ENCODE measurements around the gene WDCP.

DNA sequence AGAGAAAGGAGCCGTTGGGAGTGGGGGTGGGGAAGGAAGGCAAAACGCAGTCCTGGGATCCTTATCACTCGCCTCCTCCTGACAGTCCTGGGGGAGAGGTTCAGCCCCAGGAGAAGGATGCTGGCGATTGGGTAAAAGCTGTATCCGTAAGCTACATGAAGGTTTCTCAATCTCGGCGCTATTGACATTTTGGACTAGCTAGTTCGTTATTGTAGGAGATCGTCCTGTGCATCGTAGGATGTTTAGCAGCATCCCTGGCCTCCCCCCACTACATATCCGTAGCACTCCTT, 38.0 kb upstream of the WDCP start:
- no peak for TF ChIP-seq POLR2A (IDR thresholded peaks at IDR 0.05; ENCODE audit: extremely low read depth, insufficient read length)
- TF ChIP-seq, protein P1, sequence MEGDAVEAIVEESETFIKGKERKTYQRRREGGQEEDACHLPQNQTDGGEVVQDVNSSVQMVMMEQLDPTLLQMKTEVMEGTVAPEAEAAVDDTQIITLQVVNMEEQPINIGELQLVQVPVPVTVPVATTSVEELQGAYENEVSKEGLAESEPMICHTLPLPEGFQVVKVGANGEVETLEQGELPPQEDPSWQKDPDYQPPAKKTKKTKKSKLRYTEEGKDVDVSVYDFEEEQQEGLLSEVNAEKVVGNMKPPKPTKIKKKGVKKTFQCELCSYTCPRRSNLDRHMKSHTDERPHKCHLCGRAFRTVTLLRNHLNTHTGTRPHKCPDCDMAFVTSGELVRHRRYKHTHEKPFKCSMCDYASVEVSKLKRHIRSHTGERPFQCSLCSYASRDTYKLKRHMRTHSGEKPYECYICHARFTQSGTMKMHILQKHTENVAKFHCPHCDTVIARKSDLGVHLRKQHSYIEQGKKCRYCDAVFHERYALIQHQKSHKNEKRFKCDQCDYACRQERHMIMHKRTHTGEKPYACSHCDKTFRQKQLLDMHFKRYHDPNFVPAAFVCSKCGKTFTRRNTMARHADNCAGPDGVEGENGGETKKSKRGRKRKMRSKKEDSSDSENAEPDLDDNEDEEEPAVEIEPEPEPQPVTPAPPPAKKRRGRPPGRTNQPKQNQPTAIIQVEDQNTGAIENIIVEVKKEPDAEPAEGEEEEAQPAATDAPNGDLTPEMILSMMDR (IDR thresholded peaks at IDR 0.05; ENCODE audit: low read depth, low read length): no peak
- TF ChIP-seq, protein P2, sequence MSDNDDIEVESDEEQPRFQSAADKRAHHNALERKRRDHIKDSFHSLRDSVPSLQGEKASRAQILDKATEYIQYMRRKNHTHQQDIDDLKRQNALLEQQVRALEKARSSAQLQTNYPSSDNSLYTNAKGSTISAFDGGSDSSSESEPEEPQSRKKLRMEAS (IDR thresholded peaks at IDR 0.05; ENCODE audit: low read depth, low read length): no peak
- no peak for TF ChIP-seq MYC (IDR thresholded peaks at IDR 0.05; ENCODE audit: low read depth, low read length)
